Brain microvascular endothelial cell (primary cell): ENCODE measurements around the gene SLC26A11.
"Not testable (repeated sequence)": the region's sequence is repeated elsewhere in the genome, so short reads cannot be mapped to it uniquely, and the experiment has no call there.

Experiments
- DNase-seq: peaks from one replicate; pipeline ENCODE4 v3.0.0-alpha.2; 2020
- H3K27ac ChIP-seq: fragments of 250-450 bp; sonication (Bioruptor Pico); 2 replicates; pipeline ENCODE4 v1.5.1; 2020; ENCODE audit warnings: mild to moderate bottlenecking, moderate library complexity
- H3K27me3 ChIP-seq: fragments of 250-450 bp; sonication (Bioruptor Pico); replicated peaks from 2 replicates; pipeline ENCODE4 v1.5.1; 2020; ENCODE audit warnings: mild to moderate bottlenecking
- H3K36me3 ChIP-seq: fragments of 250-450 bp; sonication (Bioruptor Pico); replicated peaks from 2 replicates; pipeline ENCODE4 v1.5.1; 2020; ENCODE audit warnings: mild to moderate bottlenecking
- H3K4me3 ChIP-seq: 2 replicates; pipeline ENCODE4 v1.5.1; 2011; ENCODE audit warnings: low read depth, mild to moderate bottlenecking, control low read depth, low read length, moderate library complexity
- CTCF ChIP-seq: IDR thresholded peaks from 2 replicates; pipeline ENCODE4 v1.5.1; 2011; ENCODE audit warnings: low read depth, mild to moderate bottlenecking, moderate library complexity, low read length, control low read depth, inconsistent platforms; ENCODE audit errors: missing control alignments
- in situ Hi-C: cut with HindIII; loops from 2 replicates; pipeline ENCODE4 v1.10.0; 2017; ENCODE audit warnings: low sequenced_read_pairs, low pct_ligation_motif_present

The SLC26A11 gene

GRCh38 chr17:80274871-80275449 lies 54.7 kb downstream of the SLC26A11 start:
- Histone ChIP-seq H3K4me3 (no peak overlapping the region), H3K27ac (no peak overlapping the region), H3K27me3 (no peaks in the 10 kb centered on the region), H3K36me3 (no peaks in the 10 kb centered on the region)
- no peak for TF ChIP-seq CTCF
- in situ Hi-C loops = no loop called here
- no peak for DNase-seq

DNA sequence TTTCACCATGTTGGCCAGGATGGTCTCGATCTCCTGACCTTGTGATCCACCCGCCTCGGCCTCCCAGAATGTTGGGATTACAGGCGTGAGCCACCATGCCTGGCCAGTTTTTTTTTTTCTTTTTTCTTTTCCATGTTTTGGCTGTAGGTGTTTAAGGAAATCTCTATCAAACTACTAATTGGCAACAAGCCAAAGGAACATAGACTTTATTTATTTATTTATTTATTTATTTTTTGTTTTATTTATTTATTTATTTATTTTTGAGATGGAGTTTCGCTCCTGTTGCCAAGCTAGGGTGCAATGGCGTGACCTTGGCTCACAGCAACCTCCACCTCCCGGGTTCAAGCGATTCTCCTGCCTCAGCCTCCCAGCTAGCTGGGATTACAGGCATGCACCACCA lies 55.6 kb downstream of the SLC26A11 start:
- H3K27ac ChIP-seq, H3K4me3 ChIP-seq, H3K36me3 ChIP-seq, in situ Hi-C loops, H3K27me3 ChIP-seq, DNase-seq: not testable (repeated sequence)

DNA sequence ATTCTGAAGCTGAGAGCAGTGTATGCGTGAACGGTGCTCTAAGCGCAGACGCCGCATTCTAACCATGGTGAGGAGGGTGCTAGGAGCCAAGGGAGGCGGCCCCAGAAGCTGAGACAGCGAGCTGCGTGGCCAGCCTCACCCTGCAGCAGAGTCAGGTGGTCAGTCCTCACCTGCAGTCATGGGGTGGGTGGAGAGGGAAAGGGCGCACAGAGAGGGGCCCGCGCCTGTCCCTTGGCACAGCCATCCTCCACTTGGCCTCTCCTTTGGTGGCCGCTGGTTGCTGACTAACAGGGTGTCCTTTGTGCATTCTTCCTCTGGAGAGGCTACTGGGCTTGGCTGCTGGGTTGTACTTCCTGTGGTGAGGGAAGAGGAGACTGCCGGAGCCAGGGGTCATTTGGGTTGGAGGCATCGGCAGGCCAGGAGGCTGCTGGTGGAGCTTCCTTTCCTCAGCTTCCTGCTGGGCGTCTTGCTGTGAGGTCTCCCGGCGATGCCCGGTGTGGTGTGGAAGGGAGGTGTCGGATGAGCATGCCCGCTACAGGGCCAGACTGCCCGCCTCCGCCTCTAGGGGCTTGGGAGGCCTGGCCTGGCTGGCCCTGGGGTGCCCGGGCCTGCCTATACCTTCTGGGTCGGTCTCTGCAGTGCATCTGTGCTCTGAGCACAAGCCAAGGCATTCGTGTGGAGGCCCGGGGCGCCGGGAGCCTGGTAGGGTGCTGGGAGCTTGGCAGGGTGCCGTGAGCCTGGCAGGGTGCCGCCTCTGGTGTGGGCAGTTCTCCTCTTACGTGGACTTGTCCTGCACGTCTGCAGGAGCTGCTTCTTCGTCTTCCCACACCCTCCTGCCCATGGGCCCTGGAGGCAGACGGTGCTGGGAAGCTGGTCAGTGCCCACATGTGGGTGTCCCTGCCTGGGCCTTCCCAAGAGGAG lies 57.8 kb downstream of the SLC26A11 start:
- peak; percentile 25 for DNase-seq
- Histone ChIP-seq H3K4me3 (no peak overlapping the region), H3K27me3 (no peaks in the 10 kb centered on the region), H3K36me3 (peaks cover 4% of the 10 kb centered on the region), H3K27ac (no peak overlapping the region)
- no peak for TF ChIP-seq CTCF
- in situ Hi-C loops = no loop called here

- Histone ChIP-seq H3K36me3 (peaks cover 4% of the 10 kb centered on the region), H3K27ac (no peak overlapping the region), H3K27me3 (no peaks in the 10 kb centered on the region), H3K4me3 (no peak overlapping the region)
- TF ChIP-seq CTCF = peak; percentile 52
- DNase-seq = peak; percentile 82
- in situ Hi-C loops = no loop called here
These were observed 59.7 kb downstream of the SLC26A11 start for GRCh38 chr17:80279895-80280294.

DNA sequence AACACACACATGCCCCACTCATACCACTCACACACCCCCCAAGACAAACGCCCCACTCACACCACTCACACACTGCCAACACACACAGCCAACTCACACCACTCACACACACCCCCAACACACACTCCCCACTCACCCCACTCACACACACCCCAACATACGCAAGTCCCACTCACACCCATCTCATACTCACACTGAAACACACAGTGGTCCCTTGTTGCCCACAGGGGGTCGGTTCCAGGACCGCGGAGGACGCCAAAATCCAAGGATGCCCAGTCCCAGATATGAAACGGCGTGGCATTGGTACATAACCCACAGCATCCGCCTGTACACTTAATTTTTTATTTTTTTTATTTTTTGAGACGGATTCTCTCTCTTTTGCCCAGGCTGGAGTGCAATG lies 61.3 kb downstream of the SLC26A11 start:
- Histone ChIP-seq H3K27me3 (no peaks in the 10 kb centered on the region), H3K4me3 (no peak overlapping the region), H3K36me3 (peaks cover 4% of the 10 kb centered on the region), H3K27ac (no peak overlapping the region)
- DNase-seq = no peak
- in situ Hi-C loops = no loop called here
- TF ChIP-seq CTCF = no peak

DNA sequence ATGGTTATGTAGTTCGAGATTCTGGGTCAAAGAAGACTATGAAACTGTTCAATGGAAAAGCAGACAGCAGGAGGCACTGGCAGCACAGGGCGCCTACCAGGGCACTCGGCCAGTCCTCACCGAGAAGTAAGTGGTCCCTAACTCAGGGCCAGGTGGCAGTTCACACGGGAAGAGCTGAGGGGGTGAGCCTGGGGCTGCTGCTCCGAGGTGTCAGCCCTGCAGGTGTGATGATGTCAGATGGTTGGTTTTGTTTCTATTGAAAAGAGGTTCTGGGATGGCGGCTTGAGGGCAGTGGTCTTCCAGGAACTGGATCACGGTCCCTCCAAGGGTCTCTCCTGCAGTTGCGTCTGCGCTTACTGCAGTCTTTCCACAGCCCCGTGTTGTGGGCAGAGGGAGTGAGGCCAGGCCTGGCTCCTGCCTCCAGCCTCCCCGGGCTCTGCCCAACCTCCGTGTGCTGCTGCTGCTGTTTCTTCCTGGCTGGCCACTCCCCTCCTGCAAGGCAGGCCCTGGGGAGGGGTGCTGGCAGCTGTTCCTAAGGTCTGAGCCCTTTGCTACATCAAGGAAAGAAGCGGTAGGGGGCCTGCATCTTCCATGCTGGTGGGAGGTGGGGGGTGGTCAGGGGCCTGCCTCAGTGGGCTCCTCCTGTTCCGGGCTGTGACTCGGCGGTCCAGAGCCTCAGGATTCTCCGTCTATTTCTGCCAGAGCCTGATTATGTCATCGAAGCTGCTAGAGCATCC lies 63.1 kb downstream of the SLC26A11 start:
- peaks cover 6% of the 10 kb centered on the region for H3K36me3 ChIP-seq
- TF ChIP-seq CTCF = no peak
- H3K4me3 ChIP-seq = no peak overlapping the region
- no peak for DNase-seq
- H3K27ac ChIP-seq = no peak overlapping the region
- in situ Hi-C loops = no loop called here
- H3K27me3 ChIP-seq = no peaks in the 10 kb centered on the region
